ENCODE data around the gene CEACAM1.

- TF ChIP-seq CTCF (IDR thresholded peaks at IDR 0.05; ENCODE audit: low read length) (no peak), EZH2phosphoT487 (IDR thresholded peaks at IDR 0.05; ENCODE audit: low read length) (no peak)
Observed at GRCh38 chr19:42459926-42460325, 68.4 kb downstream of the CEACAM1 start.
